K562 (cell line): ENCODE results near the gene CADPS2. TPM values are rescaled to one million over a fixed set of nuclear protein-coding genes. Genes with fewer than 3 reads are reported as not detected.

Experiments used
- ATAC-seq: fragments of 200-7000 bp; cut with Tn5 transposase; 3 replicates; pipeline ENCODE4 v1.9.1; 2020; ENCODE audit warnings: moderate library complexity
- BruUV-seq: library from RNA; stranded (reverse); fragments of 400-500 nt; replicated peaks from 2 replicates; lab custom pipeline; 2021; lab: Mats Ljungman, UMichigan
- CTCF ChIA-PET: fragments of 300-600 bp; formaldehyde crosslinking; extraction: SDS; loops from one replicate; lab custom pipeline; 2021; ENCODE audit warnings: low intra/inter-chr PET ratio; lab: Yijun Ruan, JAX
- POLR2A ChIA-PET: fragments of 300-600, 350-650 bp; sonication (Branson Sonifier 250); formaldehyde crosslinking; extraction: SDS; loops from one replicate; lab custom pipeline; 2021; ENCODE audit warnings: antibody characterized with exemption, inconsistent platforms; lab: Yijun Ruan, JAX
- DNase-seq, 4 experiments: peaks; one replicate each; pipeline versions ENCODE4 v3.0.0 to v3.0.0-alpha.2; 2011 to 2018; ENCODE audit warnings: low spot score in 3 of 4, mixed read lengths in 3 of 4; ENCODE audit errors: extremely low read depth in 1 of 4
- FAIRE-seq: peaks from 2 replicates; lab custom pipeline; 2011; peaks lifted over from hg19 to GRCh38; lab: Jason Lieb, UNC
- H2AFZ ChIP-seq: 2 replicates; pipeline ENCODE4 v1.6.0; 2011; ENCODE audit warnings: low read depth, low read length, control low read depth, inconsistent platforms
- H3K27ac ChIP-seq: fragments of 200-600 bp; 3 replicates; pipeline ENCODE4 v1.8.0; 2011; ENCODE audit warnings: low read depth, mild to moderate bottlenecking, control low read depth, inconsistent platforms, low read length, moderate library complexity, mixed read lengths; ENCODE audit errors: extremely low read depth
- H3K27me3 ChIP-seq, 2 experiments: fragments of 300-600 bp in 1 of 2; 2 replicates in 1 of 2; 3 replicates in 1 of 2; pipeline versions ENCODE4 v1.6.0 to v1.8.0; 2011; ENCODE audit warnings: inconsistent platforms in 2 of 2, low read length in 2 of 2, mild to moderate bottlenecking in 1 of 2, mixed read lengths in 1 of 2, moderate library complexity in 1 of 2; ENCODE audit not compliant: control insufficient read depth in 2 of 2, insufficient read depth in 2 of 2
- H3K36me3 ChIP-seq: fragments of 300-600 bp; 3 replicates; pipeline ENCODE4 v1.8.0; 2011; ENCODE audit warnings: mild to moderate bottlenecking, low read length, inconsistent platforms; ENCODE audit not compliant: control insufficient read depth, insufficient read depth
- H3K4me1 ChIP-seq, 2 experiments: fragments of 200-600 bp in 1 of 2; replicated peaks in 1 of 2; 2 replicates in 1 of 2; 3 replicates in 1 of 2; pipeline versions ENCODE4 v1.5.1 to v1.8.0; 2011; ENCODE audit warnings: inconsistent platforms in 2 of 2, low read length in 2 of 2, mild to moderate bottlenecking in 1 of 2, mixed read lengths in 1 of 2, moderate library complexity in 1 of 2; ENCODE audit not compliant: control insufficient read depth in 2 of 2, insufficient read depth in 2 of 2
- H3K4me2 ChIP-seq: 2 replicates; pipeline ENCODE4 v1.6.1; 2011; ENCODE audit warnings: low read length, control low read depth, inconsistent platforms, mixed read lengths; ENCODE audit not compliant: insufficient read depth
- H3K4me3 ChIP-seq: fragments of 200-600 bp; sonication (generic), shearing (Covaris generic); 2 replicates; pipeline ENCODE4 v1.5.1; 2016; ENCODE audit warnings: control low read depth, inconsistent platforms
- H3K79me2 ChIP-seq: fragments of 200-600 bp; 3 replicates; pipeline ENCODE4 v1.8.0; 2011; ENCODE audit warnings: low read length, inconsistent platforms; ENCODE audit not compliant: control insufficient read depth, insufficient read depth
- H3K9ac ChIP-seq, 2 experiments: 2 replicates each; pipeline versions ENCODE4 v1.6.0 to v1.6.1; 2011; ENCODE audit warnings: low read depth in 2 of 2, low read length in 2 of 2, control low read depth in 1 of 2, inconsistent platforms in 1 of 2, mild to moderate bottlenecking in 1 of 2, mixed read lengths in 1 of 2; ENCODE audit not compliant: insufficient read depth in 1 of 2
- H3K9me1 ChIP-seq: one replicate; pipeline ENCODE4 v1.6.0; 2011; ENCODE audit warnings: inconsistent platforms, mild to moderate bottlenecking, low read length, moderate library complexity; ENCODE audit not compliant: control insufficient read depth, insufficient read depth
- H3K9me3 ChIP-seq: replicated peaks from 2 replicates; pipeline ENCODE4 v1.5.1; 2011; ENCODE audit warnings: low read depth, low read length, inconsistent platforms; ENCODE audit not compliant: control insufficient read depth, insufficient read depth
- H4K20me1 ChIP-seq: replicated peaks from 2 replicates; pipeline ENCODE4 v1.6.1; 2011; ENCODE audit warnings: low read length, inconsistent platforms, mixed read lengths; ENCODE audit not compliant: control insufficient read depth, insufficient read depth
- BRD4 ChIP-seq: fragments of 200-600 bp; sonication (generic); IDR thresholded peaks from 2 replicates; pipeline ENCODE4 v1.6.1; 2017; ENCODE audit warnings: inconsistent platforms
- CCNT2 ChIP-seq: IDR thresholded peaks from 2 replicates; pipeline ENCODE4 v1.6.1; 2011; ENCODE audit warnings: borderline replicate concordance, low read depth, mild to moderate bottlenecking, moderate library complexity, mixed read lengths, low read length; ENCODE audit not compliant: insufficient read length; ENCODE audit errors: extremely low read depth
- CHAMP1 ChIP-seq: fragments of 450-650 bp; IDR thresholded peaks from 2 replicates; pipeline ENCODE4 v1.6.1; 2016; ENCODE audit warnings: mild to moderate bottlenecking
- DMBX1 ChIP-seq: fragments of 250-450 bp; sonication (Bioruptor Pico); IDR thresholded peaks from 2 replicates; pipeline ENCODE4 v1.8.0; 2022; ENCODE audit warnings: inconsistent platforms, mild to moderate bottlenecking, moderate library complexity, borderline replicate concordance
- ETS1 ChIP-seq: conservative IDR thresholded peaks from 2 replicates; pipeline ENCODE4 v1.6.1; 2011; ENCODE audit warnings: low read depth, mild to moderate bottlenecking, low read length; ENCODE audit not compliant: control insufficient read depth
- KDM5B ChIP-seq: fragments of 200-600 bp; sonication (generic); IDR thresholded peaks from 2 replicates; pipeline ENCODE4 v1.6.1; 2012; ENCODE audit warnings: low read depth, mild to moderate bottlenecking, moderate library complexity, low read length, control low read depth, inconsistent platforms; ENCODE audit not compliant: insufficient replicate concordance
- PHTF2 ChIP-seq: fragments of 250-450 bp; sonication (Bioruptor Pico); IDR thresholded peaks from 2 replicates; pipeline ENCODE4 v1.5.0; 2021; ENCODE audit warnings: mild to moderate bottlenecking
- PTRF ChIP-seq: fragments of 450-650 bp; IDR thresholded peaks from 2 replicates; pipeline ENCODE4 v1.6.1; 2016; ENCODE audit warnings: mild to moderate bottlenecking, missing genetic modification characterization, missing compliant biosample characterization
- TAF1 ChIP-seq: IDR thresholded peaks from 2 replicates; pipeline ENCODE4 v1.6.1; 2011; ENCODE audit warnings: mild to moderate bottlenecking, low read length, moderate library complexity; ENCODE audit not compliant: insufficient read depth, control insufficient read depth, severe bottlenecking; ENCODE audit errors: extremely low read depth
- TARDBP ChIP-seq: fragments of 450-650 bp; IDR thresholded peaks from 2 replicates; pipeline ENCODE4 v1.6.1; 2016
- TFE3 ChIP-seq: fragments of 450-650 bp; formaldehyde crosslinking; IDR thresholded peaks from 2 replicates; pipeline ENCODE4 v1.4.0; 2020; ENCODE audit warnings: mild to moderate bottlenecking, mixed read lengths
- TGIF2 ChIP-seq: sonication (generic); formaldehyde crosslinking; IDR thresholded peaks from 2 replicates; pipeline ENCODE4 v1.8.1; 2022; ENCODE audit warnings: mild to moderate bottlenecking, missing genetic modification reagents, moderate library complexity
- ZNF512 ChIP-seq: IDR thresholded peaks from 2 replicates; pipeline ENCODE4 v1.6.1; 2016; ENCODE audit warnings: missing genetic modification characterization, missing compliant biosample characterization
- ZNF586 ChIP-seq: fragments of 450-650 bp; formaldehyde crosslinking; conservative IDR thresholded peaks from 2 replicates; pipeline ENCODE4 v1.4.0; 2020; ENCODE audit warnings: mild to moderate bottlenecking, moderate library complexity
- ZNF785 ChIP-seq: fragments of 250-450 bp; sonication (Bioruptor Pico); IDR thresholded peaks from 2 replicates; pipeline ENCODE4 v1.4.0; 2020; ENCODE audit warnings: mild to moderate bottlenecking
- WGBS: fragments of 100-300 bp; shearing (Covaris generic); methylation state at CpG from one replicate; pipeline ENCODE4 v1.1.6; 2016; ENCODE audit warnings: low coverage, mixed read lengths; ENCODE audit not compliant: insufficient coverage; ENCODE audit errors: missing lambda C conversion rate; 5-methylcytosine and 5-hydroxymethylcytosine counted together
- in situ Hi-C: fragments of 300-500 bp; cut with MboI; formaldehyde crosslinking; loops from 4 replicates; pipeline ENCODE4 v1.15.0; 2018; ENCODE audit warnings: inconsistent platforms, mixed read lengths
- intact Hi-C: fragments of 100-400 bp; cut with micrococcal nuclease; formaldehyde crosslinking; loops from 2 replicates; pipeline ENCODE4 v1.14.2; 2022
- polyA plus RNA-seq, 8 experiments: library from polyadenylated mRNA; depleted of rRNA in 4 of 8; stranded (reverse) in 5 of 8; unstranded in 3 of 8; fragments of >200 nt; fragmentation: Nextera tagmentation in 2 of 8; fragmentation: Illumina TruSeq in 1 of 8; extraction: Ambion mirVana in 2 of 8; extraction: Trizol in 1 of 8; gene quantifications; 2 replicates each; pipeline versions ENCODE4 v1.2.1 to v1.2.3, GENCODE V29; 2011 to 2014; ENCODE audit warnings: inconsistent platforms in 1 of 8, missing spikeins in 1 of 8
- total RNA-seq, 7 experiments: library from RNA; depleted of rRNA in 6 of 7; stranded (reverse); fragments of >200 nt in 6 of 7; fragmentation: Illumina TruSeq in 2 of 7; extraction: Trizol in 2 of 7; gene quantifications; 2 replicates each; pipeline versions ENCODE4 v1.2.1 to v1.2.3, GENCODE V29; 2011 to 2021; ENCODE audit warnings: low replicate concordance in 1 of 7

Gene CADPS2
- total and polyA plus RNA-seq, 9 of the 15 experiments (the other 6 are each of a cell fraction or from before 2014, with no cell fraction given): 0.03 to 0.14 (median 0.04) TPM; not detected in 1

- no peaks in the 10 kb centered on the region for H3K9me1 ChIP-seq
- ChIA-PET CTCF (interaction anchor here (0.6 kb wide), 1 partner anchor 81 kb away, joined by 4 read pairs; no protein-coding TSS in a partner anchor), POLR2A (no interaction called here)
- no TSS peak for BruUV-seq
- no peak overlapping the region for H2AFZ ChIP-seq
- H3K27me3 ChIP-seq: no peaks in the 10 kb centered on the region
- no peak overlapping the region for H3K4me2 ChIP-seq
- no peak overlapping the region for H3K27ac ChIP-seq
- WGBS: 0% methylated on average over 2 of the region's 3 CpGs
- H3K9me3 ChIP-seq: no peaks in the 10 kb centered on the region
- H4K20me1 ChIP-seq: no peaks in the 10 kb centered on the region
- no peak overlapping the region for H3K4me3 ChIP-seq
- intact Hi-C loops (no loop called here), in situ Hi-C loops (no loop called here)
- DNase-seq (no peak), FAIRE-seq (no peak), ATAC-seq (no peak)
- H3K4me1 ChIP-seq: no peaks in the 10 kb centered on the region
- H3K36me3 ChIP-seq: no peaks in the 10 kb centered on the region
- H3K79me2 ChIP-seq: no peaks in the 10 kb centered on the region
- H3K9ac ChIP-seq: no peak overlapping the region
- TF ChIP-seq ZNF586 (CRISPR knock-in tag): no peak
- no peak for TF ChIP-seq ZNF785
- no peak for TF ChIP-seq TFE3
- TF ChIP-seq PTRF (tag): no peak
- no peak for TF ChIP-seq CCNT2
- no peak for TF ChIP-seq PHTF2 (CRISPR knock-in tag)
- TF ChIP-seq TGIF2 (CRISPR knock-in tag): no peak
- no peak for TF ChIP-seq TAF1
- TF ChIP-seq ETS1: no peak
- TF ChIP-seq CHAMP1: no peak
- TF ChIP-seq KDM5B: no peak
- TF ChIP-seq BRD4: no peak
- TF ChIP-seq TARDBP: no peak
- TF ChIP-seq DMBX1 (CRISPR knock-in tag): no peak
- no peak for TF ChIP-seq ZNF512 (tag)
Measured at GRCh38 chr7:122790132-122790531, 96.1 kb downstream of the CADPS2 start.
